HepG2 (cell line): ENCODE data around the gene COQ9. TPM values are rescaled to one million over a fixed set of nuclear protein-coding genes. Genes with fewer than 3 reads are reported as not detected.
A peak's percentile ranks its signal among the peaks of the same experiment; 100 is the strongest.

Experiments used
- AGO1 ChIP-seq: fragments of 200-400 bp; formaldehyde crosslinking; IDR thresholded peaks from 2 replicates; pipeline ENCODE4 v1.6.1; 2017; ENCODE audit warnings: mild to moderate bottlenecking, low read depth, low read length, moderate library complexity; ENCODE audit not compliant: poor library complexity, severe bottlenecking
- ARNTL ChIP-seq: sonication (generic); formaldehyde crosslinking; IDR thresholded peaks from 2 replicates; pipeline ENCODE4 v1.4.0; 2020; ENCODE audit warnings: mild to moderate bottlenecking, missing genetic modification reagents
- DDIT3 ChIP-seq: sonication (generic); formaldehyde crosslinking; IDR thresholded peaks from 2 replicates; pipeline ENCODE4 v1.4.0; 2020; ENCODE audit warnings: mild to moderate bottlenecking, missing genetic modification reagents
- FOXJ3 ChIP-seq: sonication (generic); formaldehyde crosslinking; IDR thresholded peaks from 2 replicates; pipeline ENCODE4 v1.4.0; 2020; ENCODE audit warnings: missing genetic modification reagents, mild to moderate bottlenecking, borderline replicate concordance
- HDAC6 ChIP-seq: fragments of 200-600 bp; sonication (generic); IDR thresholded peaks from 2 replicates; pipeline ENCODE4 v1.7.0; 2017; ENCODE audit warnings: mild to moderate bottlenecking, antibody characterized with exemption, low read length, low read depth
- IKZF1 ChIP-seq: fragments of 450-650 bp; IDR thresholded peaks from 2 replicates; pipeline ENCODE4 v1.7.1; 2016
- MIER2 ChIP-seq: IDR thresholded peaks from 2 replicates; pipeline ENCODE4 v1.6.1; 2016; ENCODE audit warnings: missing biosample characterization, missing genetic modification reagents
- MTA1 ChIP-seq: sonication (generic); formaldehyde crosslinking; IDR thresholded peaks from 2 replicates; pipeline ENCODE4 v1.4.0; 2020; ENCODE audit warnings: missing genetic modification reagents, mild to moderate bottlenecking, borderline replicate concordance
- MTA3 ChIP-seq: sonication (generic); formaldehyde crosslinking; IDR thresholded peaks from 2 replicates; pipeline ENCODE4 v1.4.0; 2020; ENCODE audit warnings: missing genetic modification reagents
- MTF2 ChIP-seq: sonication (generic); formaldehyde crosslinking; IDR thresholded peaks from 2 replicates; pipeline ENCODE4 v1.5.0; 2020; ENCODE audit warnings: missing genetic modification reagents, borderline replicate concordance
- POLR2A ChIP-seq, 2 experiments: IDR thresholded peaks; 2 replicates each; pipeline ENCODE4 v1.6.1; 2011; ENCODE audit warnings: low read depth in 2 of 2, low read length in 2 of 2, mild to moderate bottlenecking in 1 of 2, moderate library complexity in 1 of 2; ENCODE audit not compliant: insufficient read depth in 1 of 2
- RFX1 ChIP-seq: fragments of 450-650 bp; IDR thresholded peaks from 2 replicates; pipeline ENCODE4 v1.6.1; 2017
- RXRA ChIP-seq: sonication (generic); formaldehyde crosslinking; IDR thresholded peaks from 2 replicates; pipeline ENCODE4 v1.5.1; 2020; ENCODE audit warnings: missing genetic modification reagents
- SRSF4 ChIP-seq: fragments of 200-400 bp; formaldehyde crosslinking; IDR thresholded peaks from one replicate; pipeline ENCODE4 v1.6.1; 2018; ENCODE audit warnings: mild to moderate bottlenecking, low read depth, low read length, moderate library complexity; ENCODE audit not compliant: poor library complexity, severe bottlenecking
- TCF7 ChIP-seq: sonication (generic); IDR thresholded peaks from 2 replicates; pipeline ENCODE4 v1.6.1; 2016; ENCODE audit warnings: antibody characterized with exemption, low read depth
- TEAD3 ChIP-seq: optimal IDR thresholded peaks from 2 replicates; pipeline ENCODE3; 2016; ENCODE audit warnings: borderline replicate concordance
- THAP9 ChIP-seq: sonication (generic); formaldehyde crosslinking; IDR thresholded peaks from 2 replicates; pipeline ENCODE4; 2020; ENCODE audit warnings: missing genetic modification reagents, mild to moderate bottlenecking, borderline replicate concordance
- U2AF1 ChIP-seq: fragments of 200-400 bp; formaldehyde crosslinking; optimal IDR thresholded peaks from 2 replicates; pipeline ENCODE3; 2017; ENCODE audit warnings: mild to moderate bottlenecking, low read depth, low read length
- ZIK1 ChIP-seq: sonication (generic); formaldehyde crosslinking; IDR thresholded peaks from 2 replicates; pipeline ENCODE4 v1.5.0; 2020; ENCODE audit warnings: mild to moderate bottlenecking, low read depth, missing genetic modification reagents, borderline replicate concordance
- ZNF790 ChIP-seq: sonication (generic); formaldehyde crosslinking; IDR thresholded peaks from 2 replicates; pipeline ENCODE4 v1.8.0; 2022; ENCODE audit warnings: missing genetic modification reagents, mild to moderate bottlenecking, borderline replicate concordance
- ZNF841 ChIP-seq: sonication (generic); formaldehyde crosslinking; IDR thresholded peaks from 2 replicates; pipeline ENCODE4 v1.8.1; 2023; ENCODE audit warnings: missing genetic modification reagents, borderline replicate concordance
- polyA plus RNA-seq, 8 experiments: library from polyadenylated mRNA; depleted of rRNA in 3 of 8; stranded (reverse) in 7 of 8; unstranded in 1 of 8; fragments of >200 nt; fragmentation: Illumina TruSeq in 4 of 8; extraction: Trizol in 4 of 8; gene quantifications; 2 replicates each; pipeline versions ENCODE4 v1.2.1 to v1.2.3, GENCODE V29; 2011 to 2016; ENCODE audit warnings: low read depth in 4 of 8, missing spikeins in 1 of 8, mixed read lengths in 1 of 8; ENCODE audit not compliant: insufficient read depth in 1 of 8
- total RNA-seq, 5 experiments: library from RNA; depleted of rRNA; stranded (reverse); fragments of >200 nt; fragmentation: Illumina TruSeq; extraction: Trizol; gene quantifications; 2 replicates each; pipeline ENCODE4 v1.2.3, GENCODE V29; 2016; ENCODE audit warnings: low read depth in 1 of 5

The COQ9 gene
- total and polyA plus RNA-seq, 2 of the 13 experiments (the other 11 are each of a cell fraction or from before 2014, with no cell fraction given): 57.5 to 108 TPM

- TF ChIP-seq DDIT3 (CRISPR knock-in tag): no peak
- TF ChIP-seq ARNTL: peak; percentile 99
- no peak for TF ChIP-seq RFX1
- no peak for TF ChIP-seq ZNF790
- TF ChIP-seq HDAC6: no peak
- TF ChIP-seq SRSF4: no peak
- no peak for TF ChIP-seq IKZF1
- peak; percentile 74; the same call in 1 of the 2 replicates for TF ChIP-seq FOXJ3 (CRISPR knock-in tag)
- TF ChIP-seq MIER2 (CRISPR knock-in tag): no peak
- TF ChIP-seq POLR2A (IDR thresholded peaks at IDR 0.05; ENCODE audit: insufficient read depth in 1 of 2, low read depth in 2 of 2, low read length in 2 of 2): peak in 1 of 2 experiments; percentile 58; a peak in 3 of 4 replicates
- TF ChIP-seq RXRA (CRISPR knock-in tag): peak; percentile 76; the same call in 1 of the 2 replicates
- TF ChIP-seq ZNF841 (CRISPR knock-in tag): no peak
- peak; percentile 20; the same call in 1 of the 2 replicates for TF ChIP-seq THAP9 (CRISPR knock-in tag)
- no peak for TF ChIP-seq U2AF1
- no peak for TF ChIP-seq AGO1
- TF ChIP-seq TCF7: no peak
- TF ChIP-seq MTA1 (CRISPR knock-in tag): peak; percentile 53; the same call in 1 of the 2 replicates
- peak; percentile 68 for TF ChIP-seq TEAD3 (CRISPR knock-in tag)
- no peak for TF ChIP-seq MTF2
- no peak for TF ChIP-seq ZIK1 (CRISPR knock-in tag)
- no peak for TF ChIP-seq MTA3 (CRISPR knock-in tag)
Measured at GRCh38 chr16:57471852-57472664, 24.8 kb downstream of the COQ9 start (continued).
